C4-2B (cell line): ENCODE data around the gene MAPKAPK2.

Experiments
- CTCF ChIP-seq: fragments of 450-650 bp; conservative IDR thresholded peaks from 2 replicates; pipeline ENCODE4 v1.5.1; 2017; ENCODE audit warnings: mild to moderate bottlenecking
- ZFX ChIP-seq: fragments of 450-650 bp; IDR thresholded peaks from 2 replicates; pipeline ENCODE4 v1.6.1; 2017

- TF ChIP-seq CTCF (no peak), ZFX (no peak)
Measured at GRCh38 chr1:206676499-206676898, 8.2 kb upstream of the MAPKAPK2 start.
